Ascending aorta (tissue), 2 donors: ENCODE data around the gene RASD2. TPM values are rescaled to one million over a fixed set of nuclear protein-coding genes. Genes with fewer than 3 reads are reported as not detected.

ENCODE experiments used
- DNase-seq, 2 donors: peaks; one replicate each; pipeline ENCODE4 v3.0.0-alpha.2; 2019; ENCODE audit warnings: low spot score in 2 of 2
- H3K27ac ChIP-seq, 2 donors: fragments of 200-600 bp; sonication (generic); one replicate each; pipeline ENCODE4 v1.5.1; 2016 to 2017; ENCODE audit warnings: mild to moderate bottlenecking in 1 of 2
- H3K27me3 ChIP-seq: fragments of 200-600 bp; sonication (generic); one replicate; pipeline ENCODE4 v1.5.1; 2017
- H3K36me3 ChIP-seq, 2 donors: fragments of 200-600 bp; sonication (generic); one replicate each; pipeline ENCODE4 v1.5.1; 2016
- H3K4me1 ChIP-seq, 2 donors: fragments of 200-600 bp; sonication (generic); one replicate each; pipeline ENCODE4 v1.5.1; 2016 to 2017; ENCODE audit warnings: mild to moderate bottlenecking in 1 of 2
- H3K4me3 ChIP-seq, 2 donors: fragments of 200-600 bp; sonication (generic); one replicate each; pipeline ENCODE4 v1.5.1; 2016 to 2017; ENCODE audit warnings: mild to moderate bottlenecking in 1 of 2
- H3K9me3 ChIP-seq, 2 donors: fragments of 200-600 bp; sonication (generic); one replicate each; pipeline ENCODE4 v1.5.1; 2016
- CTCF ChIP-seq, 3 experiments: fragments of 200-600 bp in 2 of 3; fragments of 450-650 bp in 1 of 3; sonication (generic) in 2 of 3; IDR thresholded peaks; one replicate each; pipeline ENCODE4 v1.5.1; 2016 to 2019; ENCODE audit warnings: antibody characterized with exemption in 3 of 3, mild to moderate bottlenecking in 1 of 3, moderate library complexity in 1 of 3
- intact Hi-C: fragments of 100-400 bp; cut with DNase I; formaldehyde crosslinking; loops from one replicate; pipeline ENCODE4 v1.15.1; 2023
- total RNA-seq: library from RNA; depleted of rRNA; stranded (reverse); fragments of >200 nt; gene quantifications from one replicate; pipeline ENCODE4 v1.1.0, GENCODE V29; 2016

Gene RASD2
- total RNA-seq, 1 donor from 2014 or later, result 6.6 TPM

DNA sequence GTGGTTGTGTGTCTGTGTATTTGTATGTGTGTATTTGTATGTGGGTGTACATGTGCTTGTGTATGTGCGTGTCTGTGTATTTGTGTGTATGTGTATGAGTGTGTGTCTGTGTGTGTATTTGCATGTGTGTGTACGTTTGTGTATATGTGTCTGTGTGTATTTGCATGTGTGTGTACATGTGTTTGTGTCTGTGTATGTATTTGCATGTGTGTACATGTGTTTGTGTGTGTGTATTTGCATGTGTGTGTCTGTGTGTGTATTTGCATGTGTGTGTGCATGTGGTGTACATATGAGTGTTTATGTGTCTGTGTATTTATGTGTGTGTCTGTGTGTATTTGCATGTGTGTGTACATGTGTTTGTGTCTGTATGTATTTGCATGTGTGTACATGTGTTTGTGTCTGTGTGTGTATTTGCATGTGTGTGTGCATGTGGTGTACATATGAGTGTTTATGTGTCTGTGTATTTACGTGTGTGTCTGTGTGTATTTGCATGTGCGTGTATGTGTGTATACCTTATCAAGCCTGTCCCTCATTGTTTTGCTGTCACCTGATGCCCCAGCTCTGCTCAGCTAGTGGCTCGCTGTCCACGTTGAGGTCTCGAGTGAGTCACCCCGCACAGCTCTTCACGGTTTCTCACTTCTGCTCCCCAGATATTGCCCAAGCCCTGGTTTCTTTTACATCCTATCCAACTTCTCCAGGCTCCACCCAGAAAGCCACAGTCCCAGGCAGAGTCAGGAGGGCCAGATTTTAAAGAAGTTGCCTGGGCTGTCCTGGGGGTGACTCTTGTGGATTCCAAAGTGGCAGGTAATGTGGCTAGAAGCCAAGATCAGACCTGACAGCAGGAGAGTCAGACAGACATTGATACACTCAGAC lies 61.3 kb downstream of the RASD2 start:
- TF ChIP-seq CTCF (IDR thresholded peaks at IDR 0.05), result no peak
- Histone ChIP-seq H3K4me1 (peaks cover 2 to 13% of the 10 kb centered on the region in 2 donors), H3K36me3 (no peaks in the 10 kb centered on the region), H3K4me3 (no peak overlapping the region), H3K27me3 (no peaks in the 10 kb centered on the region), H3K27ac (no peak overlapping the region), H3K9me3 (no peaks in the 10 kb centered on the region)
- intact Hi-C loops, result no loop called here
- no peak for DNase-seq

Other genes starting within 250 kb of the RASD2 start
- gene TOM1, start 240.9 kb upstream of the RASD2 start, total RNA-seq, result 84.4 TPM
- 27.1 TPM for gene HMOX1, start 159.7 kb upstream of the RASD2 start, total RNA-seq
- gene MCM5, start 140.7 kb upstream of the RASD2 start, total RNA-seq, result 31.1 TPM
- gene MB, start 76.5 kb downstream of the RASD2 start, total RNA-seq, result not detected
- 6.4 TPM for gene APOL6, start 107.6 kb downstream of the RASD2 start, total RNA-seq
- not detected for gene APOL5, start 177.0 kb downstream of the RASD2 start, total RNA-seq